Spinal cord (tissue), 10 donors: ENCODE results near the gene NHLRC4. TPM values are rescaled to one million over a fixed set of nuclear protein-coding genes. Genes with fewer than 3 reads are reported as not detected.

ENCODE experiments used
- DNase-seq, 6 donors: peaks; one replicate each; pipeline versions ENCODE4 v3.0.0 to v3.0.0-alpha.2; 2013 to 2015; ENCODE audit warnings: low spot score in 6 of 6, low read depth in 4 of 6
- H3K27ac ChIP-seq: one replicate; pipeline ENCODE4 v1.5.1; 2013; ENCODE audit warnings: low read depth, low read length, control low read depth
- H3K27me3 ChIP-seq: one replicate; pipeline ENCODE4 v1.6.1; 2013; ENCODE audit warnings: low read length; ENCODE audit not compliant: control insufficient read depth, insufficient read depth
- H3K36me3 ChIP-seq: one replicate; pipeline ENCODE4 v1.6.1; 2013; ENCODE audit warnings: low read length; ENCODE audit not compliant: control insufficient read depth, insufficient read depth
- H3K4me1 ChIP-seq: one replicate; pipeline ENCODE4 v1.6.1; 2013; ENCODE audit warnings: low read length; ENCODE audit not compliant: control insufficient read depth, insufficient read depth
- H3K4me3 ChIP-seq: one replicate; pipeline ENCODE4 v1.5.1; 2013; ENCODE audit warnings: low read depth, low read length, control low read depth
- H3K9me3 ChIP-seq: one replicate; pipeline ENCODE4 v1.6.1; 2013; ENCODE audit warnings: low read length; ENCODE audit not compliant: control insufficient read depth, insufficient read depth
- WGBS: methylation state at CpG from one replicate; pipeline ENCODE4 v1.1.5; 2013; ENCODE audit warnings: missing lambda C conversion rate; ENCODE audit not compliant: insufficient coverage; 5-methylcytosine and 5-hydroxymethylcytosine counted together
- polyA plus RNA-seq, 2 donors: library from polyadenylated mRNA; unstranded; fragments of 120-200 nt; gene quantifications; one replicate each; pipeline ENCODE4 v1.2.1, GENCODE V29; 2013; ENCODE audit not compliant: insufficient read length in 2 of 2
- total RNA-seq, 2 donors: library from RNA; depleted of rRNA in 1 of 2; stranded (reverse); fragments of 120-200 nt in 1 of 2; fragments of >200 nt in 1 of 2; gene quantifications; one replicate each; pipeline versions ENCODE4 v1.2.3 to v1.2.4, GENCODE V29; 2013 to 2014
- donor health status: healthy.

Gene NHLRC4
- total and polyA plus RNA-seq, 4 donors = 0.73 to 3.5 (median 1.1) TPM

GRCh38 chr16:559411-560203 lies 7.2 kb upstream of the NHLRC4 start:
- 3% methylated on average over 59 of the region's 62 CpGs for WGBS
- Histone ChIP-seq H3K4me3 (no peak overlapping the region), H3K36me3 (peaks cover 12% of the 10 kb centered on the region), H3K4me1 (peaks cover 27% of the 10 kb centered on the region), H3K27me3 (peaks cover 33% of the 10 kb centered on the region), H3K9me3 (no peaks in the 10 kb centered on the region), H3K27ac (no peak overlapping the region)
- no peak for DNase-seq

DNA sequence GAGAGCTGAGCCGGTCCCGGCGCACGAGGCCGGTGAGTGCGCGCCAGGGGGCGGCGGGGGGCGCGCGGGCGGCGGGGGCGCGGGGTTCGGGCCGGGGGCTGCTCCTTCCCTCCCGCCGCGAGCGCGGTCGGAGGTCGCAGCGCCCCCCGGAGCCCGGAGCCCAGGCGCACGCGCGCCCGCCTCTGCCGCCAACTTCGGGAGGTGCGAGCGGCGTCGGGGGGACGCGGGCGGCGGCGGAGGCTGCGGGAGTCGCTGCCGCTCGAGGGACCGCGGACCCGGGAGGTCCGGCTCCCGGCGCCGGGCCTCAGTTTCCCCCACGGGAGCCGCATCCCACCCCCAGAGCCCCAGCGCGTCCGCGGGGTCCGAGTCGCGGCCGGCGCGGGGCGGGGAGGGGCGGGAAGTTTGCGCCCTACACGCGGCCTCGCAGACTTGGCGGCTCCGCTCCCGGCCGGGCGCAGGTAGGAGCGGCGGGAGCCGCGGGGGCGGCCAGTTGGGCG lies 6.6 kb upstream of the NHLRC4 start, which contains the start of gene PRR35:
Gene PRR35, plus strand, starts transcription at position 191 of the 497 bp plus-strand sequence. CDS start 2,901 bp downstream, outside the sequence.
- under 1% methylated on average over 84 of the region's 84 CpGs for WGBS
- peaks cover 27% of the 10 kb centered on the region for H3K4me1 ChIP-seq
- H3K36me3 ChIP-seq = peaks cover 6% of the 10 kb centered on the region
- no peaks in the 10 kb centered on the region for H3K9me3 ChIP-seq
- no peak for DNase-seq
- peaks cover 33% of the 10 kb centered on the region for H3K27me3 ChIP-seq
- H3K4me3 ChIP-seq = no peak within 1 kb of the TSS
- H3K27ac ChIP-seq = no peak within 1 kb of the TSS

DNA sequence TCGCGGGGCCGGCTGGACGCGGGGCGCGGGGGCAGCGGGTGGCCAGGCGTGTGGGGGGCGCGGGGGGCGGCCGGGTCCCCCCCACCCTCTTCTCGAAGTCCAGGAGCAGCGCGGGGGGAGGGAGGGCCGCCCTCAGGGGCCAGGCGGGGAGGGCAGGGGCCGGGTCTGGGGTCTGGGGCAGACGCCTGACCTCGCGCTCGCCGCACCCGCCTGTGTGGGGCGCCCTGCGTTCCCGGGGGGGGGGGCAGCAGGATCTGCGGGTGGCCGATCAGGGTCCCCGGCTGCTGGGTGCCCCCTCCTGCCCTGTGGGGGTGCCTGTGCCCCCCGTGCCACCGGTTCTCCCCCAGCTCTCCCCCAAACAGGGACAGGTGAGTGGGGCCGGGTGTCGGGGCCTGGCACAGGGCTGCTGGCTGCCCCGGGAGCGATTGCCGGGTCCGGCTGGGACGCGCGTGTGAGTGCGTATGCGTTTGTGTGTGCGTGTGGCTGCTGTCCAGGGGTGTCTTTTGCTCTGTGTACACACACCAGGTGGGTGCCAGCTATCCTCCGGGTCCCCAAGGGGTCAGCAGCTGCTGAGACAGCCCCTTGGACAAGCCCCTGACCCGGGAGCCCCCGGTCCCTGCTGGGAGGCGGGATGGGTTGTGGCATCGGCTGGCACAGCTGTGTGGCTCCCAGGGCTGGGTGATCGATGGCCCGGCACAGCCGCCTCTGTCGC lies 5.9 kb upstream of the NHLRC4 start:
- peaks cover 33% of the 10 kb centered on the region for H3K27me3 ChIP-seq
- 22% methylated on average over 44 of the region's 54 CpGs for WGBS
- no peak overlapping the region for H3K4me3 ChIP-seq
- H3K27ac ChIP-seq = no peak overlapping the region
- no peaks in the 10 kb centered on the region for H3K9me3 ChIP-seq
- H3K36me3 ChIP-seq = peaks cover 2% of the 10 kb centered on the region
- H3K4me1 ChIP-seq = peaks cover 27% of the 10 kb centered on the region
- no peak for DNase-seq

DNA sequence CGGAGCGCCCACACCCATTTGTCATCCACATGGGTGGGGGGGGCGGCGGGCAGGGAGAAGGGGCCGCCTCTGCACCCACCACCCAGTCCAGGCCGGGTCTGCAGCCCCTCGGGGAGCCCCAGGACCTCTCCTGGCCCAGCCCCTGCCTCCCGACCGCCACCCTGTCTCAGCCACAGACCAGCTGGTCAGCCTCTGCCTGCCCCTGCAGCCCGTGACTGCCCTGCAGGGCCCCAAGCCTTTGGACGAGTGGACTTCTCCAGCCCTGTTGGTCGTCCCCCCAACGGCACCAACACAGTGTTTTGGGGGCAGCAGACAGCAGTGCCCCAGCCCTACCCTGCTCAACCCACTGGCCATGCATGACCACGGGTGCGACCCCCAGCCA lies 5.4 kb upstream of the NHLRC4 start:
- no peak for DNase-seq
- H3K27me3 ChIP-seq = peaks cover 33% of the 10 kb centered on the region
- WGBS = 70% methylated on average over 14 of the region's 15 CpGs

GRCh38 chr16:561957-562938 lies 4.6 kb upstream of the NHLRC4 start:
- 87% methylated on average over 41 of the region's 43 CpGs for WGBS
- no peak overlapping the region for H3K4me3 ChIP-seq

More for the DNA sequence above, 5.4 kb upstream of the NHLRC4 start:
- H3K27ac ChIP-seq = no peak overlapping the region
- no peaks in the 10 kb centered on the region for H3K9me3 ChIP-seq
- peaks cover 2% of the 10 kb centered on the region for H3K36me3 ChIP-seq
- peaks cover 32% of the 10 kb centered on the region for H3K4me1 ChIP-seq
- no peak overlapping the region for H3K4me3 ChIP-seq

DNA sequence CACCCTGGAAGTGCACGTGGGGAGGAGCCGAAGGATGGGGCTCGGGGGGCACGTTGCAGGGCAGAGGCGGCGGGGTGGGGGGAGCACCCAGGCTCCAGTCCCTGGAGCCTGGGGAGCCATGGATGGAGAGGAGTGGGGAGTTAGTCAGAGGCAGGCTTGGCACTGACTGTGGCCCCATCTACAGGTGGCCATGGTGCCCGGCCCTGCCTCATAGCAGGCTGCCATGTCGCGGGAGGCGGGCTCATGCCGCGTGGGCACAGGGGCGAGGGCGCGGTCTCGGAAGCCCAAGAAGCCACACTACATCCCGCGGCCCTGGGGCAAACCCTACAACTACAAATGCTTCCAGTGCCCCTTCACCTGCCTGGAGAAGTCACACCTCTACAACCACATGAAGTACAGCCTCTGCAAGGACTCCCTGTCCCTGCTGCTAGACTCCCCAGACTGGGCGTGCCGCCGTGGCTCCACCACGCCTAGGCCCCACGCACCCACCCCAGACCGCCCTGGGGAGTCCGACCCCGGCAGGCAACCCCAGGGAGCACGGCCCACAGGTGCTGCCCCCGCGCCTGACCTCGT lies 3.6 kb upstream of the NHLRC4 start:
- H3K36me3 ChIP-seq = peaks cover 9% of the 10 kb centered on the region
- H3K27me3 ChIP-seq = peaks cover 31% of the 10 kb centered on the region
- H3K4me1 ChIP-seq = peaks cover 39% of the 10 kb centered on the region
- H3K27ac ChIP-seq = no peak overlapping the region
- 92% methylated on average over 30 of the region's 30 CpGs for WGBS
- no peaks in the 10 kb centered on the region for H3K9me3 ChIP-seq
- DNase-seq = no peak
- H3K4me3 ChIP-seq = no peak overlapping the region

More at GRCh38 chr16:561957-562938, 4.6 kb upstream of the NHLRC4 start:
- Histone ChIP-seq H3K36me3 (peaks cover 2% of the 10 kb centered on the region), H3K27me3 (peaks cover 33% of the 10 kb centered on the region), H3K27ac (no peak overlapping the region), H3K4me1 (peaks cover 36% of the 10 kb centered on the region), H3K9me3 (no peaks in the 10 kb centered on the region)
- DNase-seq = no peak

DNA sequence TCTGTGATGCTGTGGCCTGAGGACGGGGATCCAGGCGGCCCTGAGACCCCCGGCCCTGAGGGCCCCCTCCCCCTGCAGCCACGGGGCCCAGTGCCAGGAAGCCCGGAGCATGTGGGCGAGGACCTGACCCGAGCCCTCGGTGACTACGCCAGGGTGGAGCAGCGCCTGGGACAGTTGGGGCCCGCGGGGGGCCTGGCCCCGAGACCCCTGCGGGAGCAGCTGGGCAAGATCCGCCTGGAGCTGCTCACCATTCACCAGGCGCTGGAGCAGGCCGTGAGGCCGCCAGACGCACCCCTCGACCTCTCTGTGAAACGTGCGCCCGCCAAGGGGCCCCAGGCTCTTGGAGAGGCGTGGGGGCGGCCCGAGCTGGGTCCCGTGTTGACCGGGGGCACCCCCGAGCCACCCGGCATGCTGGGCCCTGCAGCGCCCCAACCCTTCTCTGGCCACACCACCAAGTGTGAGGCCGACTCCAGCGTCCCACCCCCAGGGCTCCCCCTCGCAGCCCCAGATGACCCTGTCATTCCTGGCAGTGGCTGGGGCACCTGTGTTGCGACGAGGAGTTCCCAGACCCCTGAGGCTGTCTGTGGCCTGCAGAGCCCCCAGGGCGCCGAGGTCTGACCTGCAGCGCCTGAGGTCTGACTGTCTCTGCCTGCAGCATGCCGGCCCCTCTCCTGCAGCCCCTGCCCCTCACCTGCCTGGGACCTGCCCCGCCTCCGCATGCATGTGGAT lies 2.0 kb upstream of the NHLRC4 start:
- H3K27me3 ChIP-seq = peaks cover 16% of the 10 kb centered on the region
- H3K9me3 ChIP-seq = no peaks in the 10 kb centered on the region
- DNase-seq = no peak
- 79% methylated on average over 42 of the region's 42 CpGs for WGBS
- peaks cover 47% of the 10 kb centered on the region for H3K4me1 ChIP-seq
- H3K27ac ChIP-seq = no peak overlapping the region
- peaks cover 10% of the 10 kb centered on the region for H3K36me3 ChIP-seq
- H3K4me3 ChIP-seq = no peak overlapping the region

DNA sequence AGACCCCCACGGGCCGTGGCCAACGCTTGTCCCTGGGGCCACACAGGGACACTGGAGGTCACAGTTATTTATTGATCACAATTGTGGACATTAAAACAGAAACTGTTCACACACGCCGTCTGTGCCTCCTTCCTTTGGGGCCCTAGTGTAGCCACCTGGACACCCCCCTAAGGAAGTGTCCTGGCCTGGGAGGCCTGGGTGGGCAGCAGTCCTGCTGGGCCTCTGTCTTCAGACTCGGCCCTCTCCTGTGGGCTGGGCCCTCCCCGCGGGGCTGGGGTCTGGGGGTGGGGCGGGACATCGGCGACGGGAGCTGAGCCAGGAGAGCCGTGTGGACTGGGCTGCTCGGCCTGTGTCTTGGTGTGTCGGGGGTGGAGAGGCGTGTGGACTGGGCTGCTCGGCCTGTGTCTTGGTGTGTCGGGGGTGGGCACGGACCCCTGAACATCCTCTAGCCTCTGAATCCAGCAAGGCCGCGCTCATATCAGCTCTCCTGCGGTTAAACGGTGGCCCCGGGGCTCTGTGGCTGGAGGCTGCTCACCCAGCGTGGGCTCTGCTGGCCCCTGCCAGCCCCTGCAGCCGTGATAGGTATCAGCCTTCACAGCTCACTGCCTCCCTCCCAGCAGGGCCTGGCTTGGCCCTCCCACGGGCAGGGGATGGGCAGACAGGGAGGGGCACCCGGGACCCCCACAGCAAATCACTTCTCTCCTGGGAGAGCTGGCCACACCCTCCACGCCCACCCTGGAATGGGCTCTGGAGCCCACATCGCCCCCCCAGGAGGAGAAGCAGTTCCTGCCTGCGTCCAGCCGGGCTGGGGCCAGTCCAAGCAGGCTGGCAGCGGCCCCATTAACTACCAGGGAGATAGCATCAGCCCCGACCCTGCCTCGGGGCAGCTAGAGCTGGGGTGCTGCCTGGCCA lies 1.1 kb upstream of the NHLRC4 start:
- H3K36me3 ChIP-seq = peaks cover 10% of the 10 kb centered on the region
- DNase-seq = peak in 1 of 6 donors; percentile 37
- no peak overlapping the region for H3K27ac ChIP-seq
- H3K4me1 ChIP-seq = peaks cover 51% of the 10 kb centered on the region
- H3K4me3 ChIP-seq = no peak overlapping the region
- H3K9me3 ChIP-seq = no peaks in the 10 kb centered on the region
- WGBS = 33% methylated on average over 32 of the region's 35 CpGs
- H3K27me3 ChIP-seq = peaks cover 16% of the 10 kb centered on the region
